NOMO-1 treated with DMSO at 0.1 percent for 48 hours (cell line): ENCODE measurements around the gene CYB561.
A peak's percentile ranks its signal among the peaks of the same experiment; 100 is the strongest.
"Not testable (repeated sequence)": the region's sequence is repeated elsewhere in the genome, so short reads cannot be mapped to it uniquely, and the experiment has no call there.

ENCODE experiments used
- DNase-seq: peaks from one replicate; lab custom pipeline; 2025; ENCODE audit not compliant: unreplicated experiment; lab: John Stamatoyannopoulos, UW

CYB561 gene

DNA sequence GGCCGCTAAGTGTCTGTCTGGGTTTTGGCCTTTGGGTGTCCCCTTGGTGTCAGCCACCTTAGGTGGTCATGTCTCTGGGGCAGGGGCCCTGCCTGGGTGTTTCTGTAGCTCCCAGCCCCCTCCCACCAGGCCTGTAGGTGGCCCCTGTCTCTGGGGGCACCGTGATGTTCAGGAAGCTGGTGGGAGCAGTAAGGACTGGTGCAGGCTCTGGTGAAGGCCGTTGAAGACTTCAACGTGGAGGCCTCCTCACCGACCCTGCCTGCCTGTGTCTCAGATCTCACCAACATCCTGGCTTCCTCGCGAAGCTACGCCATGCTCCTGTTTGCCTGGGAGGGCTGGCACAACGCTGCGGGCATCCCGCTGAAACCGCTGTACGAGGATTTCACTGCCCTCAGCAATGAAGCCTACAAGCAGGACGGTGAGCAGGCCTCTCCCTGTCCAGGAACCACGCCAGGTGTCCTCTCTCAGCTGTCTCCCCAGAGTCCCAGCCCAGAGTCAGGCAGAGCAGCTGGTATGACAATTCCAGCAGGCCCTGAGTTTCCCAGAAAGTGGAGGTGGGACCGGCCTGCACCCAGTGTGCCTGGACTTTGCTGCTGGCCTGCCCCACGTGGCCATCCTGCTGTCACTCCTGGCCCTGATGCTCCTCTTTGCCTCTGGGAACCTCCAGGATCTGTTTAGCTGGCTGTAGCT is 33.5 kb upstream of the CYB561 start:
- DNase-seq = no peak

DNA sequence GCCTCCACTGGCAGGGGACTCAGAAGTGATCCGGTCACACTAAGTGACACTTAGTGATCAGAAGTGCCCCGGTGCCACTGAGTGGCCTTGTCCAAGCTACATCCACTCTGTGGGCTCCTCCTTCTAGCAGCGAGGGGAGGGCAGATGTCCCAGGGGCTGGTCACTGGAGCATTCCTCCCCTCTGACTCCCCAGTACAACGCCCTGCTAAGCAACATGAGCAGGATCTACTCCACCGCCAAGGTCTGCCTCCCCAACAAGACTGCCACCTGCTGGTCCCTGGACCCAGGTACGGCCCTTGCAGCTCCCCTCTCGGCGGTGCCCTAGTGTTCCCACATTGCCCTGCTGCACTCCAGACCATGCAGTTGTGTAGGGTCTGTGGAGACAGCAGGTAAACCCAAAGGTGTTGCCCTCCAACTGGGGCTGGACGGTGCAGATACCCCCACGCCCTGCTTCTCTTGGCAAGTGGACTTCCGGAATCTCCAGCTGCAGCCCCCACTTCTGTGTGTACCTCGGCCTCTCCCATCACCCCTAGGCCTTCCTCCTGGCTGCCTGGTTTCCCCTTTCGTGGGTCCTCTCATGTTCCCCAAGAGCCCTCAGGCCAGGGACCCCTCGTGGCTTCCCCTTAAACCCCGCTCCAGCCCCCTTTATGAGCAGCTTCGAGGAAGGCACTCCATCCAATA is 32.8 kb upstream of the CYB561 start:
- DNase-seq = peak; percentile 70

GRCh38 chr17:63477480-63478440 is 31.7 kb upstream of the CYB561 start:
- DNase-seq = no peak

DNA sequence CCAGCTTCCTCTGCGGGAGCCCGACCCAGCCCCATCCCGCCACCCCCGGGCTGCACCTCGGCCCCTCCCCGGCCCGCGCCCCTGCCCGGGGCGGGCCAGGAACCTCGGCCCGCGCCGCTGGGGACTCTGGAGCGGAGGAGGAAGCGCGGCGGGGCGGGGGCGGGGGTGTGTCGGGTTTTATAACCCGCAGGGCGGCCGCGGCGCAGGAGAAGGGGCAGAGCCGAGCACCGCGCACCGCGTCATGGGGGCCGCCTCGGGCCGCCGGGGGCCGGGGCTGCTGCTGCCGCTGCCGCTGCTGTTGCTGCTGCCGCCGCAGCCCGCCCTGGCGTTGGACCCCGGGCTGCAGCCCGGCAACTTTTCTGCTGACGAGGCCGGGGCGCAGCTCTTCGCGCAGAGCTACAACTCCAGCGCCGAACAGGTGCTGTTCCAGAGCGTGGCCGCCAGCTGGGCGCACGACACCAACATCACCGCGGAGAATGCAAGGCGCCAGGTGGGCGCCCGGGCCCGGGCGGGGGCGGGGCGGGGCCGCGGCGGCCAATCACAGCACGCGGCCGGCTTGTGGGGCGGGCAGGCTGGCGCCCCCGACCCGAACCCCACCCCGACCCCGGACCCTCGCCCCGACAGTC is 30.9 kb upstream of the CYB561 start, which contains the start of gene ACE:
Gene ACE, plus strand, starts transcription at position 208 of the 626 bp plus-strand sequence. Its CDS starts 34 bp downstream, at position 242.
- peak; percentile 56 for DNase-seq

- DNase-seq = no peak
These were observed 30.4 kb upstream of the CYB561 start for GRCh38 chr17:63476459-63476853.

DNA sequence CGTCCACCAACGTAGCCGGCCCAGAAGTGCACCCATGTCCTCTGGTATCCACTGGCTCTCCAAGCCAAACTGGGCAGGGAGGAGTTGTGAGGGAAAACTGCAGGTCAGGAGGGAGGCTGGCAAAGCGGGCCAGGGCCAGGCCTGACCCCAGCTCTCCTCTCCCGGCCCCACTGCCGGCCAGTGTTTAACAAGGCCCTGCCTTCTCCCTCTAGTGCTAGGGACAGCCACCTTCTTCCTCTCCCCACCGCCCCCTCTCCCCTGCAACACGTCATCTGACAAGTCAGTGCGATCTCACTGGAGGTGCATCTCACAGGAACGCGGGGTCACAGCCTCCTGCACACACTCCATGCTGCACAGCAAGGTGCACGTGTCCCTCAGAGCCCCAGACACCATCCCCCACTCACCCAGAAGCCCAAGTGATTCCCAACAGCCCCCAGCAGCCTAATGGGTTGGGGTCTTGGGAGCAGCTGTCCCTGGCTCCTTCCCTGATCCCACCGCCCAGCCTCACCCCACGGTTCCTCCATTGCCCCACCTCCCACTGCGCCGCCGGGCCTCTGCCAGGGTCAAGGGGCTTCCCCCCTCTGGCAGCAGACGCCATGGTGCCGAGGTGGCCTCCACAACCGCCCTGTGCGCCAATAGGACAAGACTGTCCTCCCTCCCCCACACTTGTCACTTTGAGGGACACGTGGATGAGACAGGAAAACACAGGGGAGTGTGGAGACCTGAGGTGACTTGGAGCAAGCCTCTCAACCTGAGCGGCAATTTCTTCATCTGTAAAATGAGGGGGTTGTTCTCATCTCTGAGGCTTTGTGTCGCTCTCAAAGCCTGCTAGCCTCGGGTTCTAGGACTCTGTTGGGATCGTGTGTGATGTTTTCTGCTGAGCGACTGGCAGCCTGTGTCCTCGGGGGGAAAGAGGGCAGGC is 29.6 kb upstream of the CYB561 start:
- no peak for DNase-seq

DNA sequence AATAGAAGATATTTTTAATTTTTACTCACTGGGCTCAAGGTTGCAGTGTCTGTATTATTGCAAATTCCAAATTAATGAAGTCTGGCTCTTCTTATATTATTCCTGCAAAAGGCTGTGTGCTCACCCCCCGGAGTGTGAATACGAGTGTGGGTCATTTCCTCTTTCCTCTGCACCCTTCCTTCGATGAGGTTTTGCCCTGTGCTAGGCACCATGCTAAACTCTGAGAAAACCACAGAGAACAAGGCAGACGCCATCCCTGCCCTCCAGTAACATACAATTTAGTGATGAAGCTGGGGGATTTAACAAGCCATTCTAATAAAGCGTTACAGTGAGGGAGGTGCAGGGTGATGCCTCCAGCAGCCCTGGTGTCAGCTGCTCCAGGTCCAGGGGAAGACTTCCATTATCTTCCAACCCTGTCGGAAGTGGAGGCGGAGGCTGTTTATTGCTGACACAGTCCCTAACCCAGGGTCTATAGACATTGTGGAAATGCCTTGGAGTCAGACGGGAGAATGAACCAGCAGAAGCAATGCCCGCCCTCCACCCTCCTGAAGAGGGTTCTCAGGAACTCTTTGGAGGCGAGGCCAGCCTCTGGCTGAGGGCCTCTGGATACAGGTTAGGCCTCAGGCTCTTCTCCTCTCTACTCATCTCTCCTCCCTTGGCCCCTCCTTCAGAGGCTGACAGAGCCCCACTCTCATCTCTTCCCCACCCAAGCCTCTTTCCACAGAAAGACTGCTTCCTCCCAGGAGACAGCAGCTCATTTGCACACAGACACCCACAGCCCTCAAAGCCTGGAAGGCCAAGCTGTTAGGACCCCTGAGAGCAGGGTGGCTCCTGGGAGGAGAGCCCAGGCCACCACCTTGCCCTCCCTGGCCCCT is 28.7 kb upstream of the CYB561 start:
- no peak for DNase-seq

GRCh38 chr17:63474174-63474573 is 28.1 kb upstream of the CYB561 start:
- no peak for DNase-seq

- not testable (repeated sequence) for DNase-seq
These were observed 22.0 kb upstream of the CYB561 start for GRCh38 chr17:63468099-63468498.

DNA sequence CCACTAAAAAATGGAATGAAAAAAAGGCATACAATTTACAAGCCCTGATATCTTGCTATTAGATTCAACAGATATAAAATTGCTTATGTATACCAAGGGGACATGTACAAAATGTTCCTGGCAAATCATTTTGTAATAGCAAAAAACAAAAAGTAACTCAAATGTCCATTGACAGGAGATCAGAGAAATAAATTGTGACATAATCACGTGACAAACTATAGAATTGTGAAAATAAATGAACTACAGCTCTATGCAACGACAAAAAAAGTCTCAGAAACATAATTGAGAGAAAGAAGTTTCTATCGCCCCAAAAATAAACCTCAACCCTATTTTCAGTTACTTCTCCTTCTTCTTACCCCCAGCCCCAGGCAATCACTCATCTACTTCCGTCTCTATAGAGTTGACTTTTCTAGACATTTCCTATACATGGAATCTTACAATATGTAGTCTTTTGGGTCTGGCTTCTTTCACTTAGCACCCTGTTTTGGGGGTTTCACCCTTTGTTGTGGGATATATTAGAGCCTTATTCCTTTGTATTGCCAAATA is 18.7 kb upstream of the CYB561 start:
- peak; percentile 88 for DNase-seq

DNA sequence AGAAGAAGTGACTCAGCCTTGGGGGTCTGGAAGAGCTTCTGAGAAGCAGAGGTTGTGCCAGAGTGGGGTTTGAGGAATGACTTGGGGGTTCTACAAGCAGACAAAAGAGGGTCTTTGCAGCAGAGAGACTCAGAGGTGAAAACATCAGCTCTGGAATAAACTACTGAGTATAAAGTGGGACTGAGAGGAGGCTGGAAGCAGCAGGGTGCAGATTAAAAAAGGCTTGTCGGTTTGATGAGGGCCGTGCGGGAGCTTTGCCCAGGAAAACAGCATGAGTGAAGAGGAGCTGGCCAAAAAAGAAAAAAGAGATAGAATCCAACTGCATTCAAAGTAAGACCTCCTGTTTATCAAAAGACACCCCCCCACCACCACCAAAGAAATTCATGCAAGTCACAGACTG is 17.7 kb upstream of the CYB561 start:
- DNase-seq = no peak

- no peak for DNase-seq
These were observed 13.9 kb upstream of the CYB561 start for GRCh38 chr17:63460018-63460417.

GRCh38 chr17:63458478-63458877 is 12.4 kb upstream of the CYB561 start:
- DNase-seq = no peak

DNA sequence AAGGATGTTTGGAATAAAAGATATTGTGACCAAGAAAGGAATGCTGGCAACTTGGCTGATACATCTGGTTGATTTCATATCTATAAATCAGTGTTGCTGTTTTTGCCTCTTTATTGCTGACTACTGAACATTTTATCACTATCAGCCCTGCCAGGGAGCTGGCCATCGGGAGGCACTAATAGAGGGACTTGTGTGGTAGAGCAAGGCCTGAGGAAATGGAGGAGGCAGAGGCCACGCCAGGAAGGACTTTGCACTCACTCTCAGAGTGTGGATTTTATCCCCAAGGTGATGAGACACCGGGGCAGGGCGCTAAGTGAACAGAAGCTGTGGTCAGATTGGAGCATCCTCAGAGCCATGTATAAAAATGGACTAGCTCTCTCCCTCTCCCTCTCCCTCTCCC is 9.3 kb upstream of the CYB561 start:
- DNase-seq = no peak

DNA sequence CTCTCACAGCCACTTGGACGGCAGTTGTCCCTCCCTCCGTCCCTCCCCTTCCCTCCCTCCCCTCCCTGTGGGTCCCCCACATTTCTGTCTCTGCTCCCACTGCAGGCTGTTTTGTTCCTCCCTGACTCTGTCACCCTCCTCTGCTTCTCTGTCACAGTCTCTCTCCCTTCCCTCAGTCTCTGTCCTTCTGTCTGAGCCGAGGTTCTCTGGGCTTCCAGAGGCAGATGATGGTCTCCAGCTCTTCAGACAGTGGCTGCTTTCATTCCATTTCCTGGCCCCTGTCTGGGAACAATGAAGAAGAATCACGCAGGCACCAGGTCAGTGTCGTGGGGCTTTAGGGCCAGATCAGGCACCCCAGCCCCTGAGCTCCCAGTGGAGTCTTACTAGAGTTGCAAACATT is 8.8 kb upstream of the CYB561 start:
- no peak for DNase-seq

GRCh38 chr17:63454357-63454756 is 8.3 kb upstream of the CYB561 start:
- DNase-seq = not testable (repeated sequence)

DNA sequence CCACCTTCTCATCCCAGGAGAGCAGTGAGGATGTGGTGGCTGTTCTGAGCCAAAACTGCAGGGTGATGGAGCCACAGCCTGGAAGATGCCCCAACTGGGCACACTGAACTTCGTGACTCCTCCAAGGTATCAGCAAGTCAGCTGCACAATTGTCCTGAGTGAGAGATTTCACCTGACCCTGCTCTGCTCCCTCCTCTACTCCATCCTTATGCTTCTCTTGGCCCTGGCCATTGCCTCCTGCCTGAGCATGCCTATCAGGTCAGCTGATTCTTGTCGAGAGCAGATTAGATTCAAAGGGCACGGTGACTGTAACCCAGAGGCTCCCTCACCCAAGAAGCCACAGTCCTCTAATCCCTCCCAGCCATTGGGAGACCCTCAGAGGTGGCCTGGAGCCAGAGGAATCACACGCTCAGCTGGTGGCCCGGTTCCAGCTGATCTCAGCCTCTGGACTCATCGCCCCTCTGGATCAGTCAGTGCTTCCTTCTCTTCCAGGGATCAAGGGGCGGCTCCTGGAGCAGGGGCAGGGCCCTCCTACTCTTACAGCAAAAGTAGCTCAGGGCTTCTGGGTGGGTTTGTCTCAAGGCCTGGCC is 7.0 kb upstream of the CYB561 start:
- DNase-seq = no peak
